H1 (cell line): ENCODE data around the gene NUDT7. TPM values are rescaled to one million over a fixed set of nuclear protein-coding genes. Genes with fewer than 3 reads are reported as not detected.

ENCODE experiments used
- CHD2 ChIP-seq: IDR thresholded peaks from 2 replicates; pipeline ENCODE4 v1.6.1; 2012; ENCODE audit warnings: low read length, improper control_type of control experiment
- CHD7 ChIP-seq: fragments of 300-600 bp; sonication (generic); IDR thresholded peaks from 2 replicates; pipeline ENCODE4 v1.7.1; 2012; ENCODE audit warnings: low read length, moderate library complexity, mild to moderate bottlenecking, inconsistent platforms; ENCODE audit not compliant: insufficient replicate concordance
- E2F6 ChIP-seq: IDR thresholded peaks from 2 replicates; pipeline ENCODE4 v1.6.1; 2012; ENCODE audit warnings: inconsistent platforms
- EZH2 ChIP-seq: fragments of 200-600 bp; sonication (generic); IDR thresholded peaks from 2 replicates; pipeline ENCODE4 v1.7.1; 2012; ENCODE audit warnings: low read depth, mild to moderate bottlenecking, moderate library complexity, low read length, inconsistent platforms; ENCODE audit not compliant: severe bottlenecking
- KDM5A ChIP-seq: fragments of 200-600 bp; IDR thresholded peaks from 2 replicates; pipeline ENCODE4 v1.7.1; 2012; ENCODE audit warnings: mild to moderate bottlenecking, low read length, inconsistent platforms, mixed read lengths
- PHF8 ChIP-seq: fragments of 200-600 bp; sonication (generic); conservative IDR thresholded peaks from 2 replicates; pipeline ENCODE4 v1.7.1; 2012; ENCODE audit warnings: low read depth, mild to moderate bottlenecking, inconsistent platforms, low read length, moderate library complexity
- SIN3A ChIP-seq, 2 experiments: IDR thresholded peaks in 1 of 2; conservative IDR thresholded peaks in 1 of 2; 2 replicates each; pipeline ENCODE4 v1.6.1; 2011 to 2012; ENCODE audit warnings: low read length in 2 of 2, improper control_type of control experiment in 1 of 2, low read depth in 1 of 2, mild to moderate bottlenecking in 1 of 2
- SUZ12 ChIP-seq: fragments of 200-600 bp; sonication (generic); IDR thresholded peaks from 2 replicates; pipeline ENCODE4 v1.6.1; 2012; ENCODE audit warnings: mild to moderate bottlenecking, inconsistent platforms, low read length, moderate library complexity, mixed read lengths
- polyA plus RNA-seq, 7 experiments: library from polyadenylated mRNA; depleted of rRNA in 3 of 7; stranded (reverse) in 5 of 7; unstranded in 2 of 7; fragments of >200 nt in 5 of 7; fragments of 200-250 nt in 2 of 7; gene quantifications; 1 replicate in 5 of 7; 2 replicates in 1 of 7; 4 replicates in 1 of 7; pipeline versions ENCODE4 v1.2.1 to v1.2.3, GENCODE V29; 2011 to 2013; ENCODE audit warnings: missing spikeins in 2 of 7, mixed read lengths in 2 of 7
- total RNA-seq: library from RNA; stranded (reverse); fragmentation: NEBNext Ultra II Directional; extraction: Animal tissue kit (Norgen Biotek cat#: 25700); gene quantifications from 2 replicates; pipeline ENCODE4 v1.2.1, GENCODE V29; 2021

NUDT7 gene
- total and polyA plus RNA-seq, 2 of the 8 experiments (the other 6 are each of a cell fraction or from before 2014, with no cell fraction given), result 8.8 to 19.7 TPM

DNA sequence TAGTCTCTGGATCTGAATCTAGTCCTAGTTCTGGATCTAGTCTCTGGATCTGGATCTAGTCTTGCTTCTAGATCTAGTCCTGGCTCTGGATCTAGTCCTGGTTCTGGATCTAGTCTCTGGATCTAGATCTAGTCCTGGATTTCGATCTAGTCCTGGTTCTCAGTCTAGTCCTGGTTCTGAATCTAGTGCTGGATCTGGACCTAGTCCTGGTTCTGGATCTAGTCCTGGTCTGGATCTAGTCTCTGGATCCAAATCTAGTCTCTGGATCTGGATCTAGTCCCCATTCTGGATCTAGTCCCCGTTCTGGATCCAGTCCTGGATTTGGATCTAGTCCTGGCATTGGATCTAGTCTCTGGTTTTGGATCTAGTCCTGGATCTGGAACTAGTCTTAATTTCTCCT, 36.2 kb downstream of the NUDT7 start (continued):
- TF ChIP-seq CHD7 (no peak), SIN3A (conservative IDR thresholded peaks at IDR 0.05 in 1 of 2, IDR thresholded peaks at IDR 0.05 in 1 of 2; ENCODE audit: low read depth in 1 of 2, low read length in 2 of 2) (no peak), CHD2 (no peak), PHF8 (no peak), SUZ12 (no peak), E2F6 (no peak), EZH2 (no peak), KDM5A (no peak)
